H1 (cell line): ENCODE measurements around the gene TNFSF15. TPM values are rescaled to one million over a fixed set of nuclear protein-coding genes. Genes with fewer than 3 reads are reported as not detected.

Experiments
- CTCF ChIP-seq, 3 experiments: IDR thresholded peaks; 1 replicate in 2 of 3; 2 replicates in 1 of 3; pipeline versions ENCODE4 v1.5.1 to v1.6.1; 2011; ENCODE audit warnings: low read length in 3 of 3, mild to moderate bottlenecking in 3 of 3, inconsistent platforms in 2 of 3, low read depth in 1 of 3, moderate library complexity in 1 of 3; ENCODE audit not compliant: insufficient read depth in 1 of 3; ENCODE audit errors: control extremely low read depth in 1 of 3
- polyA plus RNA-seq, 7 experiments: library from polyadenylated mRNA; depleted of rRNA in 3 of 7; stranded (reverse) in 5 of 7; unstranded in 2 of 7; fragments of >200 nt in 5 of 7; fragments of 200-250 nt in 2 of 7; gene quantifications; 1 replicate in 5 of 7; 2 replicates in 1 of 7; 4 replicates in 1 of 7; pipeline versions ENCODE4 v1.2.1 to v1.2.3, GENCODE V29; 2011 to 2013; ENCODE audit warnings: missing spikeins in 2 of 7, mixed read lengths in 2 of 7
- total RNA-seq: library from RNA; stranded (reverse); fragmentation: NEBNext Ultra II Directional; extraction: Animal tissue kit (Norgen Biotek cat#: 25700); gene quantifications from 2 replicates; pipeline ENCODE4 v1.2.1, GENCODE V29; 2021

TNFSF15 gene
- total and polyA plus RNA-seq, 2 of the 8 experiments (the other 6 are each of a cell fraction or from before 2014, with no cell fraction given), result 0.09 to 0.17 TPM

- no peak; a peak in 1 of 4 replicates for TF ChIP-seq CTCF (IDR thresholded peaks at IDR 0.05; ENCODE audit: control extremely low read depth in 1 of 3, insufficient read depth in 1 of 3, low read depth in 1 of 3, low read length in 3 of 3)
- TF ChIP-seq, all 59 proteins: peak for 5
These were observed at the start of gene TNFSF15 (continued) for GRCh38 chr9:114805670-114806525.
